ENCODE measurements around the gene KAT6B. TPM values are rescaled to one million over a fixed set of nuclear protein-coding genes. Genes with fewer than 3 reads are reported as not detected.

Gene KAT6B
- total and polyA plus RNA-seq, 2 donors (not counting 1 experiment from before 2014, with no cell fraction given) = 3.9 to 37.8 TPM

GRCh38 chr10:74995806-74996205 is 169.4 kb downstream of the KAT6B start:
- DNase-seq (ENCODE audit: low read depth in 2 of 2) = no peak
- no peaks in the 10 kb centered on the region for H3K4me1 ChIP-seq (ENCODE audit: control insufficient read depth, extremely low read depth, insufficient read depth, low read length)
- H3K9ac ChIP-seq (ENCODE audit: insufficient read depth, low read length) = no peak overlapping the region
- no peaks in the 10 kb centered on the region for H4K20me1 ChIP-seq (ENCODE audit: control insufficient read depth, extremely low read depth, insufficient read depth, low read length)
- no peaks in the 10 kb centered on the region for H3K9me3 ChIP-seq (ENCODE audit: control insufficient read depth, insufficient read depth, low read depth, low read length)
- H3K36me3 ChIP-seq (ENCODE audit: control insufficient read depth, insufficient read depth, low read length) = peaks cover 3% of the 10 kb centered on the region
- H3K4me3 ChIP-seq (replicated peaks in 1 of 4; ENCODE audit: control extremely low read depth in 1 of 4, insufficient read depth in 1 of 4, low read depth in 3 of 4, low read length in 4 of 4) = no peak overlapping the region
- no peak overlapping the region for H2AFZ ChIP-seq (ENCODE audit: low read length)
- no peak for TF ChIP-seq EZH2 (IDR thresholded peaks at IDR 0.05; ENCODE audit: low read length, missing control alignments)
- TF ChIP-seq CTCF (conservative IDR thresholded peaks at IDR 0.05 in 1 of 2, IDR thresholded peaks at IDR 0.05 in 1 of 2; ENCODE audit: low read depth in 1 of 2, low read length in 2 of 2) = no peak
- H3K27me3 ChIP-seq (ENCODE audit: control insufficient read depth, insufficient read depth, low read length) = no peaks in the 10 kb centered on the region
- H3K27ac ChIP-seq (ENCODE audit: insufficient read depth, low read length) = no peak overlapping the region
- H3K4me2 ChIP-seq (ENCODE audit: extremely low read depth, insufficient read depth, low read length) = no peak overlapping the region
- H3K79me2 ChIP-seq (ENCODE audit: control insufficient read depth, insufficient read depth, low read length) = no peaks in the 10 kb centered on the region

DNA sequence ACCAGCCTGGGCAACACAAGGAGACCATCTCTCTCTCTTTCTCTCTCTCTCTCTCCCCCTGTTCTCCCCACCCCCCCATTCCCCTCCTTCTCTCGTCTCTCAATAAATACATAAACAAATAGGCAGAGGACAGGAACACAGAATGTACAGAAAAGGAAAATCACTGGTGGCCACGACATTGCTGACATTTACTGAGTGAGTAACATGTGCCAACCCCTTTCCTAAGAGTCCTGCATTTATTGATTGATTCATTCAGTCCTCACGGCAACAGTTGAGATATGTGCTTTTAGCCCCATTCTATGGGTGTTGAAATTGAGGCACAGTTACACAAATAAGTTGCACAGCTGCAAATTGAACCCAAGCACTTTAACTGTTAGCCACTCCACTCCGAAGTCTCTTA is 170.8 kb downstream of the KAT6B start:
- no peaks in the 10 kb centered on the region for H3K4me1 ChIP-seq (ENCODE audit: control insufficient read depth, extremely low read depth, insufficient read depth, low read length)
- TF ChIP-seq CTCF (conservative IDR thresholded peaks at IDR 0.05 in 1 of 2, IDR thresholded peaks at IDR 0.05 in 1 of 2; ENCODE audit: low read depth in 1 of 2, low read length in 2 of 2) (no peak), EZH2 (IDR thresholded peaks at IDR 0.05; ENCODE audit: low read length, missing control alignments) (no peak)
- H4K20me1 ChIP-seq (ENCODE audit: control insufficient read depth, extremely low read depth, insufficient read depth, low read length) = no peaks in the 10 kb centered on the region
- no peak overlapping the region for H2AFZ ChIP-seq (ENCODE audit: low read length)
- H3K9me3 ChIP-seq (ENCODE audit: control insufficient read depth, insufficient read depth, low read depth, low read length) = no peaks in the 10 kb centered on the region
- no peak overlapping the region for H3K4me3 ChIP-seq (replicated peaks in 1 of 4; ENCODE audit: control extremely low read depth in 1 of 4, insufficient read depth in 1 of 4, low read depth in 3 of 4, low read length in 4 of 4)
- H3K4me2 ChIP-seq (ENCODE audit: extremely low read depth, insufficient read depth, low read length) = no peak overlapping the region
- H3K79me2 ChIP-seq (ENCODE audit: control insufficient read depth, insufficient read depth, low read length) = no peaks in the 10 kb centered on the region
- H3K27me3 ChIP-seq (ENCODE audit: control insufficient read depth, insufficient read depth, low read length) = no peaks in the 10 kb centered on the region
- no peak overlapping the region for H3K27ac ChIP-seq (ENCODE audit: insufficient read depth, low read length)
- no peak overlapping the region for H3K9ac ChIP-seq (ENCODE audit: insufficient read depth, low read length)
- peaks cover 3% of the 10 kb centered on the region for H3K36me3 ChIP-seq (ENCODE audit: control insufficient read depth, insufficient read depth, low read length)
- DNase-seq (ENCODE audit: low read depth in 2 of 2) = no peak

- Histone ChIP-seq H3K9ac (ENCODE audit: insufficient read depth, low read length) (no peak overlapping the region), H3K27me3 (ENCODE audit: control insufficient read depth, insufficient read depth, low read length) (no peaks in the 10 kb centered on the region), H2AFZ (ENCODE audit: low read length) (no peak overlapping the region), H3K79me2 (ENCODE audit: control insufficient read depth, insufficient read depth, low read length) (no peaks in the 10 kb centered on the region), H3K4me1 (ENCODE audit: control insufficient read depth, extremely low read depth, insufficient read depth, low read length) (no peaks in the 10 kb centered on the region), H3K4me3 (replicated peaks in 1 of 4; ENCODE audit: control extremely low read depth in 1 of 4, insufficient read depth in 1 of 4, low read depth in 3 of 4, low read length in 4 of 4) (no peak overlapping the region), H3K9me3 (ENCODE audit: control insufficient read depth, insufficient read depth, low read depth, low read length) (no peaks in the 10 kb centered on the region), H3K36me3 (ENCODE audit: control insufficient read depth, insufficient read depth, low read length) (peaks cover under 1% of the 10 kb centered on the region), H3K27ac (ENCODE audit: insufficient read depth, low read length) (no peak overlapping the region), H3K4me2 (ENCODE audit: extremely low read depth, insufficient read depth, low read length) (no peak overlapping the region), H4K20me1 (ENCODE audit: control insufficient read depth, extremely low read depth, insufficient read depth, low read length) (no peaks in the 10 kb centered on the region)
- DNase-seq (ENCODE audit: low read depth in 2 of 2) = no peak
- TF ChIP-seq CTCF (conservative IDR thresholded peaks at IDR 0.05 in 1 of 2, IDR thresholded peaks at IDR 0.05 in 1 of 2; ENCODE audit: low read depth in 1 of 2, low read length in 2 of 2) (no peak), EZH2 (IDR thresholded peaks at IDR 0.05; ENCODE audit: low read length, missing control alignments) (no peak)
These were observed 174.4 kb downstream of the KAT6B start for GRCh38 chr10:75000748-75001321.

All from fibroblast of lung (primary cell).